ENCODE data around the gene PLA2G2C.
"Not testable (repeated sequence)": the region's sequence is repeated elsewhere in the genome, so short reads cannot be mapped to it uniquely, and the experiment has no call there.

PLA2G2C gene, protein sequence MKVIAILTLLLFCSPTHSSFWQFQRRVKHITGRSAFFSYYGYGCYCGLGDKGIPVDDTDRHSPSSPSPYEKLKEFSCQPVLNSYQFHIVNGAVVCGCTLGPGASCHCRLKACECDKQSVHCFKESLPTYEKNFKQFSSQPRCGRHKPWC

DNA sequence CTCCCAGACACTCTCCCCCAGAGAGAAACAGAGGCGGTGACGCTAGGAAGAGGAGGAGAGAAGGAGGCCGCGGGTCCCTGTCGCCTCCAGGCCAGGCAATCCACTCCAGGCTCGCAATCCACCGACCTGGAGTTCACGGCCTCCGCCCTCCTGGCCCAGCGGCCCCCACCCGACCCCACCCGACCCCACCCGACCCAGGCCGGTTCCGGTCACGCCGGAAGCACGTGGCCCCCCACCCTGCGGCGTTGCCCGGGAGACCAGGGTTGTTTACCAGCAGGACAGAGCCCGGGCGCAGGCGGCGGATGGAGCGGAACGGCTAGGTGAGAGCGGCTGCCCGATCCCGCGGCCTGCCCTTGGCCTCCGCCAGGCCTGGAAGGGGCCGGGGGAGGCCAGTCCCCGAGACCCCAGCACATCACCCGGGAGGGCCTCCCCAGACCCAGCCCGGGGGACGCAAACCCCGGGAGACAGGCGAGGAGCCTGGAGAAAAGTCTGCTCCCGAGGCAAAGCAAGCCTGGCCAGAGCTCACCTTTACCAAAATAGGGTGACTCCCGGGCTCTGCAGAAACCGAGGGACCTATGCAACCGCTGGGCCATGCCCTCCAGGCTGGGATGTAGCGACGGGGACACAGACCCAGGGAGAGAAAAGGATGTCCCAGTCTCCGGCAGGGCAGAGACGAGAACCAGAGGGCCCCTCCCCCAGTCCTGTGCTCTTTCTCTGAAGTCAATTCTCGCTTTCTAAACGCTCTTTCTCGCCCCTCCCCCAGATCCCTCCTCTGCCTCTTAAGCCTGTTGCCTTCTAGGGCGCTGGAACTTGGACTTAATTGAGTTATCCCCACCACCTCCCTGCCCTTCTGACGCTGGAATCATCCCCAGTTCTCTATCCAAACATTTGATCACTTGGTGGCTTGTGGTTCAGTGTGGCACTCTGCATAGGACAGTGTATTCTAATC lies at the start of gene PLA2G2C, which contains the start of gene UBXN10:
Gene PLA2G2C, minus strand, starts transcription at position 685 of the 949 bp plus-strand sequence. CDS start 9,155 bp downstream, outside the sequence.
Gene UBXN10, plus strand, starts transcription at position 263 of the 949 bp plus-strand sequence. CDS start 4,466 bp downstream, outside the sequence.
- peak; percentile 70 for DNase-seq

- DNase-seq: no peak
These were observed 48.6 kb upstream of the PLA2G2C start for GRCh38 chr1:20234788-20235535.

DNA sequence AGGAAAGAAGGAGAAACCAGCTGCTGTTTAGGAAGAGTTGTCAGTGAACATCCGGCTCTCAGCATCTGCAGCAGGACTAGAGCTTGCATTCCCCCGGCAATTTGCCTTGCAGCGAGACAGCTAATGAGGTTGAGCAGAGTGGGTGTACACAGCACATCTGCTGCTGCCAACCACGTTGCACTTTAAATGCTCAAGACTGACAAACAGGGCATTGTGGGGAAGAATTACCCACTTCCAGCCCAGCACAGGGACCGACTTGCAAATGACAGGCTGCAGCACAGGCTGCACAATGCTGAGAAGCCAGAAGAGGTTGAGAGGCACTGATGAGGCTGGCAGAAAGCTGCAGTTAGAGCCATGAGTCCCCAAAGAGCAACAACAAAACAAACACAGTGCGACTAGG lies 47.5 kb upstream of the PLA2G2C start:
- DNase-seq: no peak

DNA sequence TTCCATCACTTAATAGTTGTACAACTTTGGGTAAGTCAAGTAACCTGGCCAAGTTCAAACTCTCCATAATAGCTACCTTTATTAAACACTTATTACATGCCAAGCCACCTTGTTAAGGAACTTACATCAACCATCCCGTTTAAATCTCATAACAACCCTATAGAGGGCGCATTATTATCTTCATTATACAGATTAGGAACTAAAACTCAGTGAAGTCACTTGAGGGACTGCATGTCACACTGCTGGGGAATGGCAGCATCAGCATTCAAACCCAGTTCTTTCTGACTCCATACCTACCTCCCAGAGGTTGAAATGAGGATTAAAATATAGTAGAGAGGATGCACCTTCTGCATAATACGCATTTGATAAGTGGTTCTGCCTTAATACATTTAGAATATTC lies 47.1 kb upstream of the PLA2G2C start:
- peak; percentile 35 for DNase-seq

DNA sequence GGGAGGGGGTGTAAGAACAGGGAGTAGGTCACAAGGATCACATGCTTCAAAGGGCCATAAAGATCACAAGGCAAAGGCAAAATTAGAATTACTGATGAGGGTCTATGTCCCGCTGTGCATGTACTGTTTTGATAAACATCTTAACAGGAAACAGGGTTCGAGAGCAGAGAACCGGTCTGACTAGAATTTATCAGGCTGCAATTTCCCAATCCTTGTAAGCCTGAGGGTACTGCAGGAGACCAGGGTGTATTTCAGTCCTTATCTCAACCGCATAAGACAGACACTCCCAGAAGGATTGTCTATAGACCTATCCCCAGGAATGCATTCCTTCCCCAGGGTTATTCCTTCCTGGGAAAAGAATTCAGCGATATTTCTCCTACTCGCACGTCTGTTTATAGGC lies 46.2 kb upstream of the PLA2G2C start:
- not testable (repeated sequence) for DNase-seq

GRCh38 chr1:20229171-20229570 lies 42.9 kb upstream of the PLA2G2C start:
- no peak for DNase-seq

- DNase-seq: no peak
These were observed 42.1 kb upstream of the PLA2G2C start for GRCh38 chr1:20228314-20228825.

DNA sequence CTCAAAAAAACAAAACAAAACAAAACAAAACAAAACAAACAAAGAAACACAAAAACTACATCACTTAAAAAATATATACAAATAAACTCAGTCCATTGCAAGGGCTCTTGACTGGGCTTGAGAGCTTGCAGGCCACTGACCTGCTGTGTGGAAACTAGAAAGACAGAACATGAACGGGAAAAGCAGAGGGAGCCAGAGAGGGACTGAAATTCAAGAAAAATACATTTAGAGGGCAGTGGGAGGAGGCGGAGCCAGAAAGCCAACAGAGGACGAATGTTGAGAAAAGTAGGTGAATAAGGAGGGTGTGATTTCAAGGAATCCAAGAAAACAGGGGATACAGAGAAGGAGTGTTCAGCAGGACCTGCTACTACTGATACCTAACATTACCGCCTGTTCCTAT lies 41.4 kb upstream of the PLA2G2C start:
- no peak for DNase-seq

GRCh38 chr1:20224546-20224945 lies 38.2 kb upstream of the PLA2G2C start:
- DNase-seq: no peak

- DNase-seq: no peak
These were observed 37.5 kb upstream of the PLA2G2C start for GRCh38 chr1:20223551-20224419.

GRCh38 chr1:20223106-20223505 lies 36.8 kb upstream of the PLA2G2C start:
- no peak for DNase-seq

GRCh38 chr1:20220036-20220435 lies 33.7 kb upstream of the PLA2G2C start:
- DNase-seq: no peak

- DNase-seq: not testable (repeated sequence)
These were observed 32.7 kb upstream of the PLA2G2C start for GRCh38 chr1:20219053-20219452.

DNA sequence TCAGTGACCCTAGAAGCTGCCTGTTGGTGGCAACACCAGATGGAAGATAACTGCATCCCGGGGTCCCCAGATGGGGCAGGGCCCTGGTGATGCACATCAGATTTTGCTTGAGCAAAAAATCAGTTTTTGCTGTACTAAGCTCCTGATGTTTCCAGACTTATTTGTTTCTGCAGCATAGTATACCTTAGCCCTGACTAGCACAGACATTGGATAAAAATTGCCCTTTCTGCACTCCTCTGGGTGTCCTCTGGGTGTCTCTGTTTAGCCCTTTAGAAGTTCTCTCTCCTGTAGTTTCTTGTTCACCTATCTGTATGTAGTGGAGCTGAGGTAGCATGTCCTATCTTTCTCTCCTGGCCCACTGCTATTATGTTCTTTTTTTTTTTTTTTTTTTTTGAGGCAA lies 30.3 kb upstream of the PLA2G2C start:
- DNase-seq: peak; percentile 17

DNA sequence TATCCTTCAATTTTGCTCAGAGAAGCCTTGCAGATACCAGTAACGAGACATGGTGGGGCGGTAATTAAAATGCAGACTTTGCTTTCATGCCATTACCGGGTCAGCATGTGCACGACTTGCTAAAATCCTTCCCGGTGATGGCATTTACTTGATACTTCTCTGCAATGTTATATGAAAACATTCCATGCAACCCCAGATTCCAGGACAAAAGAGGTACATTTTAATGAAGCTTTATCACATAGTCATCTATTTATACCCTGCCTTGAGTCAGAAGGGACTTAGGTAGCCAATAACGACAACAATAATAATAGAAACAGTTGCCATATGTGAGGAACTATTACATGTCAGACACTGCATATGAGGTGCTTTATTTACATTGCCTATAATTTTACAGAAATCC lies 29.4 kb upstream of the PLA2G2C start:
- no peak for DNase-seq

- peak; percentile 58 for DNase-seq
These were observed 26.5 kb upstream of the PLA2G2C start for GRCh38 chr1:20212685-20213331.

DNA sequence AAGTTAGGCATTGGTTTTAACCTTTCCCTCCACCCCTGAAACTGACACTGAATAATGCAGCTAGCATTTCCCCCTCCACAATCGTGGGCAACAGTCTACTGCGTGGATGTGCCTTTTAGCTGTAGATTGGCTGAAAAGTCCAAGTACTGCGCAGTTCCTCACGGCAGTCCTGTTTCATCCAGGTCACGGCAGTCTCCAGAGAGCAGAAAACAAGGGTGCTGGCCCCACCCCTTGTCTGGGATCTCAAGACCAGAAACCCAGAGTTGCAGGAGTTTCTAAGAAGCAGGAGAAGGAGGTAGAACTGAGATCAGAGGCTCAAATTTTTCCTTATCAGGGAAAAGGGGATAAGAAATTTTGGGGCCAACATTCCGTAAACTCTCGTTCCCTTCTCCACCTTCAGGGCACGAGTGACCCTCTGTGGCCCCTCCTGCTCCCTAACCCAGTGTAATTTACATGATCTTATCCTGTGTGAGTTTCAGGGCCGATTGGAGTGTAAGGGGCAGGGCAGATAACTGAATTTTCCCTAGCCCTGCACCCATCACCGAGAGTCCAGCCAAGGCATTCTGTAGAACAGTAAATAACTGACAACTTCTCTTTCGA lies 25.9 kb upstream of the PLA2G2C start:
- no peak for DNase-seq

DNA sequence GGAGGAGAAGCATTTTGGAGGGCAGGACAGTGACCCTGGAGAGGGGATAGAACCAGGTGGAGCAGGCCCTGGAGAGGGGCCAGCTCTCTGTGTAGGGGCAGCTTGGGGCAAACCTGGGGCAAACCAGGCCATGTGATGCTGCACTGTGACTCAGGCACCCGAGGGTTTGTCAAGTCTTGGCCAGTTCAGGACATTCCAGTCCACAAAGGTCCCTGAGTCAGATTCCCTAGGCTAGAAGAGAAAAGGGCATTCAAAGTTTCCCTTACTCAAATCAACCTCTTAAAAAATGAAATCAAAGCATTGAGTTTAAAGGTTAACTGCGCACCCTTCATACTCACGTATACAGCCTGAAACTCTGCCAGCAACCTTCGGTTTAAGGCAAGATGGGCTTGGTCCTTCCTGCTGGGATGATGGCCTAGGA lies 25.2 kb upstream of the PLA2G2C start:
- DNase-seq: no peak

DNA sequence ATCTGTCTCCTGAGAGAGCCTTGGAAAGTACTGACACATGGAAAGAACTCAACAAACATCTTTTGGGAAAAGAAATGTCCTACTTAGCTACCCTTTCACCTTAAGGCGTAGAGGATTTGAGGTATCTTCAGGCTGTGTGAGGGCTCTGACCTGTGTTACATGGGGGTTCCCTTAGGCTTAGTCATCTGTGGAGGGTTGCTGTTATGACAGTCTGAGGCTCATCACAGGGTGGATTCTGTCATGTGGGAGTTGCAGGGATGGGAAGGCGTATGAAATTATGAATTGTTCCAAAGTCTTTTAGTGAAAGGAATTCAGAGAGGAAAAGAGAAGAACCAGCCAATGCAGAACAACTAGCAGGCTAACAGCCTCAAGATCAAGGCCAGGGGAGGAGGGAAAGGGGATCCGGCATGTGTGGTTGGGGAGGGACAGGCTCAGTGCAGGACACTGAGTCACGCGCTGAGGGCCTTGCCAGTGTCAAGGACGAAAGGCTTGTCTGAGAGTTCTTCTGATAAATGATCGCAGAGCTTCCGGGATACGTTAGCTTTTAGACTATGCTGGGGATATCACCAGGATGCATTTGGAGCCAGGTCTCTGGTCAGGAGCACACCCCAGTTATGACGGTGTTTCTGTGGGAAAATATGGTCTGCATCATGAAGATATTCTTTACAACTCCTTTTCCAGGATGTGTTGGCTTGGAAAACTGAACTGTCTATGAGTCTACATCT lies 24.6 kb upstream of the PLA2G2C start:
- no peak for DNase-seq

DNA sequence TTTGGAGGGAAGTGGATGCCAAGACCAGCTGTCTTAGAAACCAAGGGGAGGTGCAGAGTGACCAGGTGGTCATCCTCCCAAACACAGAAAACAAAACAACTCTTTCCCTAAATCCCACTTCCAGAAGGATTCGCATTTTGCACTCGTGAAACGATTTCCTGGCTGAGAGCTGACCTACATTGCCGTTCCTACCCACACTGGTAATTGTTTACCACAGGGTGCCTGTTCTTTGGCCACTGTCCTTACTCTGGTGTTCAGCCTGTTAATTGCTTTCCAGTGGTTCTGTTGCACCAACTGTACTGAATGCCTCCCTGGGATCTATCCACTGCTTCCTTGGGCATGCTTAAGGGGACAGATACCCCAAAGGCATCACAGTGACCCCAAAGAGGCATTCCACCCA lies 23.2 kb upstream of the PLA2G2C start:
- DNase-seq: no peak
